ENCODE data around the gene IGFBP2.

The IGFBP2 gene

DNA sequence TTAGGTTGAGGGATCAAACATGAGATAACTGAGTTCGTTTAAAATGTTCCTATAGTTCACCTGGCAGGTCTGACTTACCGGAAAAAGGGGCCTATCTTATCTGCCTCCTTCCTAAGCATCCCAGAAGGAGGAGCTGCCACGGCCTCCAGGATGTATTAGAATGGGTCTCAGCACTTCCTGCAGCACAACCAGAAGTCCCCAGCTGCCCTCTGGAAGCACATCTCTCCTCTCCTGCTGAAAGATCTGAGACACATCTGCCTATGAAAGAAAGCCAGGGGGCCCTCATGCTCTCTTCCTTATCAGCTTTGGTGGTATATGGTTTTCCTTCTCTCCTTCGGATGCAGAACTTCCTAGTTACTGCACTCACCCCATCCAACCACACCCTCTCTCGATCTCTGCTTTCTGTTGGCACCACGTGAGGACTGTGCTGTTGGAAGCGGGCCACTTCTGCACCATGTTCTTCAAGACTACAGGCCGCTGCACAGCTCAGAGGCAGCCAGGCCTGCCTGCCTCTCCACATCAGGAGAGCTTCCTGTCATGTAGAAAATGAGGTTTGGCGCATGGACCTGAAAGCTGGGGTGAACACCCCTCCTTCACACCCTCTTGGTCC lies 55.6 kb downstream of the IGFBP2 start:
- peak; percentile 10 for DNase-seq

DNA sequence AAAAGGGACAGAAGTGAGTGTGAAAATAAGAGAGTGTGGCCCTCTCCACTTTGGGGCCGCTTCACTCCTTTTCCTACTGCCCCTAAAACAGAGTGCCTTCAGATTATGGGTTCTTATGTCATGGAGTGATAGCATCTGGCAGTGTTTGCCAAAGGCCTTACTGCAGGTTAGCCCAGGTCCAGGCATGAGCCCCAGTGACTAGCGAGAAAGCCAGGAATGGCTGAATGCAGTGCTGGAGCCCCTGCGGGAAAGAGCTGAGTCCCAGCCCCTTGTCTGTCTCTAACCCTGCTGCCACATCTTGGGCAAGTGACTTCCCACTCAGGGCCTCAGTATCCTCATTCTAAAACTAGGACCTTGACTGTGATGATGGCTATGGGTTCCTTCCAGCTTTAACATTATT lies 56.2 kb downstream of the IGFBP2 start:
- DNase-seq, result no peak

DNA sequence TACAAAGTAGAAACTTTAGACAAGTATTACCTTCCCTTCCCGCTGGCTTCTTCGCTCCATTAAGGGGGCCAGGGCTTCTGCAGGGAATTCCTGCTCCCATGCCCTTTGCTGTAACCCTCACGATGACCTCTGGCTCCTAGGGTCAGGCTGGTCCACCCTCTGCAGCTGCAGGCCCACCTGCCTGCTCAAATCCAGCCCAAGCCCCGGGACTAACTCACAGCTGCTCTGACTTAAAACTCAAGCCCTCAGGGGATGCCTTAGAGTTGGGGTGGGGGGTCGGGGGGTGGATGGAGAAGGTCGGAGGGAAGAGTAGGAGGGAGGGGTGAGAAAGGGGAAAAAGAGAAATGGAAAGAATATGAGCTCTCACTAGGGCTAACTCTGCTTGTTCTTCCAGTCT lies 57.2 kb downstream of the IGFBP2 start:
- no peak for DNase-seq

DNA sequence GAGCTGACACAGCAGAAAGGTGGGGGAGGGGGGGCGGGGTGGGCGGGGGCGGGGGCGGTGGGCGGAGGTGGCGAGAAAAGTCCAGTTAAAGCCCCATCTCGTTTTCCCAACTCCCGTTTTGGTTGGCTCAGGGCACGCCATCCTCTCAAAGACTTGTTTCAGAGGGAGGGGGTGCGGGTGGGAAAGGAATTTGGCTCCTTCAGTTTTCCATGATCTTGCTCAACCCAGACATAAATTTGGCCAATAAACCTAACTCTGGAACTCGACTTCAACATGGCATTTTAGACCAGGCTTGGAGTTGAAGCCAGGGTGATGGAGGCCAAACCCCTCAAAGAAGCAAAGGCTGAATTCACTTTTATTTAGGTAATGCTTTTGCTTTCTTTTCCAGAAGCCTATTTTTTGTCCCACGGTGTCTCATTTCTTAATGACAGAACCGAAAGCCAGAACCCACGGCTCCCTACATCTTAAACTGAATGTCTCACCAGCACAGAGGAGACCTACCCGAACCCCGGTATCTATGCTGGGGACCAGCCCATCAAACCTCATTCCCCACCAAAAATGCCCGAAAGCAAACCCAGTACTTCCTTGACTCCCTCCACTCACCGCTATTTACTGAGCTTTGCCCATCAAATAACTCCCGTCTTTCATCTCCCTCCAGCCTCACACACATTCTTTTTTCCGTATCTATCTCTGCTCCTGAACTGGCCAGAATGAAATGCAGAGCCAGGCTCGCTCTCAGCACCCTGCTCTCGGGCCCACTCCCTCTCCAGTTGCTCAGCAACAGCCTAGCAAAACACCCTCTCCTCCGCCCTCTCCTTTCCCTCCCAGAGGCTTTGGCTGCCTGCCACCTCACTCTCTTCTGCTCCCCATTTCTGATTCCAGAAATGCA lies 57.9 kb downstream of the IGFBP2 start:
- peak; percentile 89 for DNase-seq

- peak; percentile 88 for DNase-seq
Observed at GRCh38 chr2:216692636-216693413, 59.6 kb downstream of the IGFBP2 start.

- peak; percentile 41 for DNase-seq
Observed at GRCh38 chr2:216693414-216694080, 60.3 kb downstream of the IGFBP2 start.

GRCh38 chr2:216694082-216694825 lies 61.0 kb downstream of the IGFBP2 start:
- peak; percentile 55 for DNase-seq

GRCh38 chr2:216694826-216695217 lies 61.6 kb downstream of the IGFBP2 start:
- no peak for DNase-seq

GRCh38 chr2:216695401-216695821 lies 62.2 kb downstream of the IGFBP2 start, which contains the start of gene IGFBP5:
IGFBP5 (minus strand) TSS chr2:216695549; CDS start chr2:216694775, 774 bp downstream.
- DNase-seq, result peak; percentile 65

GRCh38 chr2:216696321-216696720 lies 63.1 kb downstream of the IGFBP2 start:
- no peak for DNase-seq

- DNase-seq, result peak; percentile 22
Observed at GRCh38 chr2:216696751-216697560, 63.7 kb downstream of the IGFBP2 start.

GRCh38 chr2:216698293-216698692 lies 65.1 kb downstream of the IGFBP2 start:
- DNase-seq, result no peak

DNA sequence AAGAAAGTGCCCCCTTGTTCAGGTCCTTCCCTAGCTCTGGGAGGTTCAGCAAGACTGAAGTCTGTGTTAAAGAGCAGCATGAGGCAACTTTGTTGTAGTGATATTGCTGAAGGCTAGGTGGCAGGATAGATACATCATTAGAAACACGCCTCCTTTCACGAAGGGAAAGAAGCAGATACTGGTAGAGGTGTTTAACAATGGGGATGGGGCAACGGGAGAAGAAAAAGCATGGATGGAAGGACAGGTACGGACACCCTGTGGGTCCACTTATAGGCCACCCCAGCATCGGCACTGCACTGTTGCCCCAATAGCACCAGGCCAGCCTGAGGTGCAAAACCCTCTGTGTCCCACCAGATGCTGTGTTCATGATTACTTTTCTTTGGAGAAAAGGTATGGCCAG lies 65.7 kb downstream of the IGFBP2 start:
- DNase-seq, result peak; percentile 88

DNA sequence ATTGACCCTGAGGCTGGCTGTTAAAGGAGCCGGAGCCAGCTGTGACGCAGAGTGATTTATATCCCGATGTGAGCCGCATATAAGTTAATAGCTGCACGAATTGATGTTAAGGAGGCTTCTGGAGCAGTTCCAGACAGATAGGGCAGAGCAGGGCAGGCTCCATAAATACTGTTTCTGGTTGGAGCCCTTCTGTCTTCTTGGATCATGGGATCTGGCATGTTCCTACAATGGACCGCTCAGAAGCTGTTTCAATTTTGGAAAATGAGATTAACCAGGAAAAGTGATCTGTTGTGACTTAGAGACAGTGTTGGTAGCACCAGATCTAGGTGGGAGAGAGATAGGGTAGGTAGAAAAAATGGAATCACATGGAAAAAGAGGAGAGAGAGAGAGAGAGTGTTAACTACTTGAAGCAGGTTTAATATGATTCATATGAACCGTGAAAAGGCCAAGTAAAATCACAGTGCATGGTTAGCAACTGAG lies 66.9 kb downstream of the IGFBP2 start:
- DNase-seq, result peak; percentile 28

- no peak for DNase-seq
Observed at GRCh38 chr2:216700781-216701180, 67.6 kb downstream of the IGFBP2 start.

DNA sequence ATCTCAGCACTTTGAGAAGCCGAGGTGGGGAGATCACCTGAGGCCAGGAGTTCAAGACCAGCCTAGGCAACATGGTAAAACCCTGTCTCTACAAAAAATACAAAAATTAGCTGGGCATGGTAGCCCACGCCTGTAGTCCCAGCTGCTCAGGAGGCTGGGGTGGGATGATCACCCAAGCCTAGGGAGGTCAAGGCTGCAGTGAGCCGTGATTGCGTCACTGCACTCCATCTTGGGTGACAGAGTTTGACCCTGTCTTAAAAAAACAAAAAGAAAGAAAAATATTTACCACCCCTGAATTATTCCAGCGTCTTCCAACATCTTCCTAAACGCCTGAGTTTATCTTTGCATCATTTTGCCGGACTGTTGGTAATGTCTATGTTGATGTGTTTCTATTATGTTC lies 68.3 kb downstream of the IGFBP2 start:
- no peak for DNase-seq

- no peak for DNase-seq
Observed at GRCh38 chr2:216702756-216703155, 69.5 kb downstream of the IGFBP2 start.

GRCh38 chr2:216710551-216711301 lies 77.5 kb downstream of the IGFBP2 start:
- DNase-seq, result no peak

DNA sequence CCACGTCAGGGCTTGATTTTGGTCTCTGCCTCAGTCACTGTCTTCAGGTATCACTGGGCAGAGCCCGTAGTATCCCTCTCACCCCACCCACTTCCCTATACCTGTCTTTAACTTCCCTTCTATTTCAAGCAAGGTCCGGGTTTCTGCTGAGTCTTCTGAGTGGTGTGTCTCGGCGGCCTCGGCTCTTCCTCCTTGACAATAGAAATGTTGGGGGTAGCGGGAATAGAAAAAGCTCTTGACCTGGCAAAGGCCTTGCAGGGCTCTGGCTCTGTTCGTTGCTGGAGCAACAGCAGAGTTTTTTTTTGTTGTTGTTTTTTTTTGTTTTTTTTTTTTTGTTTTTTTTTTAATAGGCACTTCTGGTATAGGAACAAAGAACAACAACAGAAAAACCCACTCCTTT lies 78.1 kb downstream of the IGFBP2 start:
- no peak for DNase-seq

- peak; percentile 4 for DNase-seq
Observed at GRCh38 chr2:216713691-216714336, 80.6 kb downstream of the IGFBP2 start.

Measured in NCI-H1694 treated with DMSO at 0.1 percent for 48 hours (cell line).